Lower lobe of right lung (tissue), 2 donors: ENCODE measurements around the gene LAMA3. TPM values are rescaled to one million over a fixed set of nuclear protein-coding genes. Genes with fewer than 3 reads are reported as not detected.
A peak's percentile ranks its signal among the peaks of the same experiment; 100 is the strongest.

Experiments
- ATAC-seq, 2 donors: fragments of 200-7000 bp; cut with Tn5 transposase; one replicate each; pipeline ENCODE4 v1.9.1; 2020 to 2022; ENCODE audit warnings: mild to moderate bottlenecking in 2 of 2, moderate library complexity in 2 of 2
- DNase-seq: peaks from one replicate; pipeline ENCODE4 v3.0.0-alpha.2; 2020
- H3K27ac ChIP-seq: fragments of 200-600 bp; one replicate; pipeline ENCODE4 v1.8.0; 2022
- H3K27me3 ChIP-seq: fragments of 200-600 bp; one replicate; pipeline ENCODE4 v1.8.0; 2022; ENCODE audit warnings: low read depth
- H3K36me3 ChIP-seq: fragments of 200-600 bp; one replicate; pipeline ENCODE4 v1.8.0; 2022; ENCODE audit warnings: mild to moderate bottlenecking
- H3K4me1 ChIP-seq: fragments of 200-600 bp; one replicate; pipeline ENCODE4 v1.8.0; 2022
- H3K4me3 ChIP-seq: fragments of 200-600 bp; one replicate; pipeline ENCODE4 v1.8.0; 2022; ENCODE audit warnings: mild to moderate bottlenecking
- H3K9me3 ChIP-seq: fragments of 200-600 bp; one replicate; pipeline ENCODE4 v1.8.0; 2022
- CTCF ChIP-seq: fragments of 200-600 bp; IDR thresholded peaks from one replicate; pipeline ENCODE4 v1.8.0; 2022; ENCODE audit warnings: antibody characterized with exemption, mild to moderate bottlenecking
- intact Hi-C: fragments of 100-400 bp; cut with DNase I; formaldehyde crosslinking; loops from one replicate; pipeline ENCODE4 v1.11.0; 2022
- total RNA-seq: library from RNA; stranded (reverse); fragmentation: NEBNext Ultra II Directional; extraction: Animal tissue kit (Norgen Biotek cat#: 25700); gene quantifications from one replicate; pipeline ENCODE4 v1.2.1, GENCODE V29; 2021
- donor health status: DM: no; HTN: yes; CAD: no; lungs with severe emphysema.

The LAMA3 gene
- total RNA-seq, 1 donor from 2014 or later, result 89.1 TPM

- DNase-seq (no peak), ATAC-seq (no peak)
- TF ChIP-seq CTCF, result no peak
- peaks cover 11% of the 10 kb centered on the region for H3K4me1 ChIP-seq
- H3K9me3 ChIP-seq, result no peaks in the 10 kb centered on the region
- H3K36me3 ChIP-seq, result no peaks in the 10 kb centered on the region
- no peaks in the 10 kb centered on the region for H3K27me3 ChIP-seq
- intact Hi-C loops, result no loop called here
- no peak overlapping the region for H3K27ac ChIP-seq
- H3K4me3 ChIP-seq, result no peak overlapping the region
Measured at GRCh38 chr18:23972453-23972852, 283.2 kb downstream of the LAMA3 start.

GRCh38 chr18:23977103-23977502 lies 287.9 kb downstream of the LAMA3 start:
- DNase-seq (no peak), ATAC-seq (no peak)
- Histone ChIP-seq H3K27ac (no peak overlapping the region), H3K4me1 (no peaks in the 10 kb centered on the region), H3K27me3 (no peaks in the 10 kb centered on the region), H3K9me3 (no peaks in the 10 kb centered on the region), H3K36me3 (no peaks in the 10 kb centered on the region), H3K4me3 (no peak overlapping the region)
- intact Hi-C loops, result no loop called here
- no peak for TF ChIP-seq CTCF

- intact Hi-C loops, result no loop called here
- no peak for DNase-seq
- no peaks in the 10 kb centered on the region for H3K9me3 ChIP-seq
- no peaks in the 10 kb centered on the region for H3K36me3 ChIP-seq
- no peak overlapping the region for H3K4me3 ChIP-seq
- H3K27me3 ChIP-seq, result no peaks in the 10 kb centered on the region
- TF ChIP-seq CTCF, result no peak
- no peak overlapping the region for H3K27ac ChIP-seq
- no peaks in the 10 kb centered on the region for H3K4me1 ChIP-seq
- peak; percentile 19 to 48 for ATAC-seq
Measured at GRCh38 chr18:23977719-23978483, 288.6 kb downstream of the LAMA3 start.

GRCh38 chr18:23981369-23981980 lies 292.2 kb downstream of the LAMA3 start:
- Histone ChIP-seq H3K4me3 (no peak overlapping the region), H3K36me3 (no peaks in the 10 kb centered on the region), H3K27ac (no peak overlapping the region), H3K4me1 (no peaks in the 10 kb centered on the region), H3K27me3 (peaks cover 9% of the 10 kb centered on the region), H3K9me3 (no peaks in the 10 kb centered on the region)
- intact Hi-C loops, result no loop called here
- TF ChIP-seq CTCF, result no peak
- no peak for DNase-seq
- no peak for ATAC-seq

- intact Hi-C loops, result no loop called here
- no peak for DNase-seq
- H3K27ac ChIP-seq, result no peak overlapping the region
- H3K4me3 ChIP-seq, result no peak overlapping the region
- TF ChIP-seq CTCF, result no peak
- H3K27me3 ChIP-seq, result peaks cover 9% of the 10 kb centered on the region
- no peaks in the 10 kb centered on the region for H3K36me3 ChIP-seq
- no peaks in the 10 kb centered on the region for H3K9me3 ChIP-seq
- ATAC-seq, result peak; percentile 54 to 69
- no peaks in the 10 kb centered on the region for H3K4me1 ChIP-seq
Measured at GRCh38 chr18:23982155-23983079, 293.2 kb downstream of the LAMA3 start.
